CD4-positive, alpha-beta T cell (primary cell): ENCODE measurements around the gene ZNF385D. TPM values are rescaled to one million over a fixed set of nuclear protein-coding genes. Genes with fewer than 3 reads are reported as not detected.

Experiments
- ATAC-seq: fragments of 200-7000 bp; cut with Tn5 transposase; one replicate; pipeline ENCODE4 v1.10.0; 2022; ENCODE audit warnings: mild to moderate bottlenecking; ENCODE audit not compliant: poor library complexity
- CTCF ChIA-PET: fragments of 350-600 bp; sonication (Branson Sonifier 250); formaldehyde crosslinking; loops from one replicate; lab custom pipeline; 2021; ENCODE audit warnings: antibody characterized with exemption, inconsistent platforms; lab: Charles Lee
- POLR2A ChIA-PET: fragments of 350-600 bp; sonication (Branson Sonifier 250); formaldehyde crosslinking; loops from one replicate; lab custom pipeline; 2021; ENCODE audit warnings: antibody characterized with exemption, inconsistent platforms; lab: Charles Lee
- DNase-seq, 14 experiments: peaks; one replicate each; pipeline ENCODE4 v3.0.0-alpha.2; 2013 to 2020; ENCODE audit warnings: mixed read lengths in 2 of 14
- H3K27ac ChIP-seq, 2 donors: one replicate each; pipeline versions ENCODE4 v1.5.1 to v1.7.0; 2013; ENCODE audit warnings: low read length in 2 of 2, low read depth in 1 of 2, mild to moderate bottlenecking in 1 of 2
- H3K27me3 ChIP-seq, 2 experiments: 1 replicate in 1 of 2; 2 replicates in 1 of 2; pipeline versions ENCODE4 v1.6.1 to v1.7.0; 2013; ENCODE audit warnings: low read length in 2 of 2, control low read depth in 1 of 2, mild to moderate bottlenecking in 1 of 2, moderate library complexity in 1 of 2; ENCODE audit not compliant: insufficient read depth in 2 of 2, control insufficient read depth in 1 of 2
- H3K36me3 ChIP-seq: one replicate; pipeline ENCODE4 v1.6.1; 2013; ENCODE audit warnings: low read length, control low read depth; ENCODE audit not compliant: insufficient read depth
- H3K4me1 ChIP-seq: one replicate; pipeline ENCODE4 v1.6.1; 2013; ENCODE audit warnings: low read length, control low read depth; ENCODE audit not compliant: insufficient read depth
- H3K4me3 ChIP-seq: one replicate; pipeline ENCODE4 v1.5.1; 2013; ENCODE audit warnings: mild to moderate bottlenecking, low read length, moderate library complexity
- H3K9me3 ChIP-seq, 2 experiments: 1 replicate in 1 of 2; 2 replicates in 1 of 2; pipeline versions ENCODE4 v1.6.1 to v1.7.0; 2013; ENCODE audit warnings: low read length in 2 of 2, mild to moderate bottlenecking in 2 of 2, control low read depth in 1 of 2, moderate library complexity in 1 of 2; ENCODE audit not compliant: control insufficient read depth in 1 of 2, insufficient read depth in 1 of 2
- H3K27ac Mint-ChIP-seq: one replicate; pipeline ENCODE4 v1.8.0; 2020; ENCODE audit warnings: mixed read lengths
- H3K27me3 Mint-ChIP-seq: one replicate; pipeline ENCODE4 v1.8.0; 2021; ENCODE audit warnings: mixed read lengths
- H3K36me3 Mint-ChIP-seq: one replicate; pipeline ENCODE4 v1.8.0; 2021; ENCODE audit warnings: low read depth, mixed read lengths
- H3K4me1 Mint-ChIP-seq: one replicate; pipeline ENCODE4 v1.8.0; 2021; ENCODE audit warnings: low read depth, mixed read lengths
- H3K4me3 Mint-ChIP-seq: one replicate; pipeline ENCODE4 v1.8.0; 2020; ENCODE audit warnings: mild to moderate bottlenecking, mixed read lengths
- H3K9me3 Mint-ChIP-seq: one replicate; pipeline ENCODE4 v1.8.0; 2020; ENCODE audit warnings: mixed read lengths
- intact Hi-C, 2 experiments: fragments of 100-400 bp; cut with DNase I in 1 of 2; cut with micrococcal nuclease in 1 of 2; formaldehyde crosslinking; loops; one replicate each; pipeline versions ENCODE4 v1.15.1 to v1.9.0; 2023 to 2025; cut with DNase I, micrococcal nuclease
- total RNA-seq, 174 experiments: library from RNA in 2 of 174; stranded (reverse) in 2 of 174; gene quantifications; one replicate each; pipeline ENCODE4 v1.2.3 and lab custom pipeline; 2021 to 2026
- TF ChIP-seq, protein P1 (sequence below): fragments of 200-600 bp; IDR thresholded peaks from one replicate; pipeline ENCODE4 v1.8.0; 2022; ENCODE audit warnings: antibody characterized with exemption, mild to moderate bottlenecking

Gene ZNF385D
- total RNA-seq, 2 experiments from 2014 or later, result not detected

DNA sequence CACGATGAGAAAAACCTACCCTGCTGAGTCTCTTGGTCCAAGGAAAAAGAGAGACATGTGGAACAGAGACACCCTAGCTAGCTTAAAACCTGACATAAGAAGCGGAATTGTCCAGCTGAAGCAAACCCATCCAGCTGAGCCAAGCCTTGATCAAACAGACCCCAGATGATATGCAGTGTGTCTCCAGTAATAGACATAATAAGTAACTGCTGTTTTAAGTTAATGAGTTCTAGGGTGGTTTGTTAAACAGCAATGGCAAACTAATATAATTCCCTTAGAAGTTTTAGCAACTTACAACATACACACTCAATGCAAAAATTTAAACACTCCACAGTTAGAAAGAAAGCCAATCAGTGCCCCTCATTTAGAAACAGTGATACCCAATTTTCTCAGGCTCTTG is 26.8 kb upstream of the ZNF385D start:
- H3K4me3 Mint-ChIP-seq, result no peak overlapping the region
- TF ChIP-seq, protein P1, sequence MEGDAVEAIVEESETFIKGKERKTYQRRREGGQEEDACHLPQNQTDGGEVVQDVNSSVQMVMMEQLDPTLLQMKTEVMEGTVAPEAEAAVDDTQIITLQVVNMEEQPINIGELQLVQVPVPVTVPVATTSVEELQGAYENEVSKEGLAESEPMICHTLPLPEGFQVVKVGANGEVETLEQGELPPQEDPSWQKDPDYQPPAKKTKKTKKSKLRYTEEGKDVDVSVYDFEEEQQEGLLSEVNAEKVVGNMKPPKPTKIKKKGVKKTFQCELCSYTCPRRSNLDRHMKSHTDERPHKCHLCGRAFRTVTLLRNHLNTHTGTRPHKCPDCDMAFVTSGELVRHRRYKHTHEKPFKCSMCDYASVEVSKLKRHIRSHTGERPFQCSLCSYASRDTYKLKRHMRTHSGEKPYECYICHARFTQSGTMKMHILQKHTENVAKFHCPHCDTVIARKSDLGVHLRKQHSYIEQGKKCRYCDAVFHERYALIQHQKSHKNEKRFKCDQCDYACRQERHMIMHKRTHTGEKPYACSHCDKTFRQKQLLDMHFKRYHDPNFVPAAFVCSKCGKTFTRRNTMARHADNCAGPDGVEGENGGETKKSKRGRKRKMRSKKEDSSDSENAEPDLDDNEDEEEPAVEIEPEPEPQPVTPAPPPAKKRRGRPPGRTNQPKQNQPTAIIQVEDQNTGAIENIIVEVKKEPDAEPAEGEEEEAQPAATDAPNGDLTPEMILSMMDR, result no peak
- ATAC-seq, result no peak

DNA sequence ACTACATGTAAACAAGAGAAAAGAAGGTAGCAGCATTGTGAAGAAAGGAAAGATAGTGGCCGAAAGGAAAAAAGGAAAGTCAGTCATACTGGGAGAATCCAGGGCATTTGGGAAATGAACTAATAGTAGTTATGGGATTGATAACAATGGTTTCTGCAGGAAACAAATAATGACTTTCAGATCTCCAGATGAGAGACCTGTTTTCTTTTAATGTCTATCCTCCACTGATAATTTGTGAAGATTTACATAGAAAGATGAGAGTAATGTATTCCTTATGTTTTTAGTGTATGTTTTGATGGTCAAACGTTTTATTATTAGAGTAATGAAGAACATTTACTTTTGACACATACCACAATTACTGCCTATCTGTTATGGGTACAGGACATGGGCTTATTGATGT is 15.0 kb upstream of the ZNF385D start:
- no peak for DNase-seq
- no peak for ATAC-seq
- Mint-ChIP-seq H3K27me3 (no peaks in the 10 kb centered on the region), H3K9me3 (peaks cover 14% of the 10 kb centered on the region), H3K4me1 (no peaks in the 10 kb centered on the region), H3K4me3 (no peak overlapping the region), H3K27ac (no peak overlapping the region), H3K36me3 (no peaks in the 10 kb centered on the region)
- Histone ChIP-seq H3K4me3 (no peak overlapping the region), H3K9me3 (peaks cover 0 to 4% of the 10 kb centered on the region in 2 experiments), H3K36me3 (no peaks in the 10 kb centered on the region), H3K27me3 (no peaks in the 10 kb centered on the region), H3K4me1 (no peaks in the 10 kb centered on the region), H3K27ac (no peak overlapping the region)
- intact Hi-C loops, result no loop called here
- TF ChIP-seq, protein P1, result no peak
- ChIA-PET POLR2A (no interaction called here), CTCF (no interaction called here)

More for the DNA sequence above, 26.8 kb upstream of the ZNF385D start:
- H3K27ac Mint-ChIP-seq, result no peak overlapping the region
- ChIA-PET CTCF (no interaction called here), POLR2A (no interaction called here)
- H3K9me3 Mint-ChIP-seq, result peaks cover 21% of the 10 kb centered on the region
- no peak for DNase-seq
- H3K27me3 Mint-ChIP-seq, result no peaks in the 10 kb centered on the region
- H3K36me3 Mint-ChIP-seq, result no peaks in the 10 kb centered on the region
- Histone ChIP-seq H3K4me3 (no peak overlapping the region), H3K4me1 (no peaks in the 10 kb centered on the region), H3K27me3 (no peaks in the 10 kb centered on the region), H3K9me3 (no peaks in the 10 kb centered on the region), H3K36me3 (no peaks in the 10 kb centered on the region), H3K27ac (no peak overlapping the region)
- no peaks in the 10 kb centered on the region for H3K4me1 Mint-ChIP-seq
- intact Hi-C loops, result no loop called here

DNA sequence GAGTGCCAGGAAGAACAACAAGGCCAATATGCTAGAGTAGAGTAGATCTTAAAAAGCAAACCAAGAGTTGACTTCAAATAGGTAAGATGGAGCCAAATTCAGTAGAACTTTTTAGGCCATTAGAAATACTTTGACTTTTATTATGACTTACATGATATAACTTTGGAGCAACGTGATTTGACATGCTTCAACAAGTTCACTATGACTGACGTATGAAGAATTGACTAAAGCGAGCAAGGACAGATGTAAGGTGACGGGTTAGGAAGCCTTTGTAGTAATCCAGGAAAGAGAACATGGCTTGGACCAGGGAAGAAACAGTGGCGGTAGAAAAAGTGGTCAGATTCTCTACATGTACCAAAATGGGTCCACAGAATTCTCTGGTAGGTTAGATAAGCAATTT is 4.9 kb upstream of the ZNF385D start:
- Mint-ChIP-seq H3K9me3 (peaks cover 2% of the 10 kb centered on the region), H3K4me1 (no peaks in the 10 kb centered on the region), H3K4me3 (no peak overlapping the region), H3K27ac (no peak overlapping the region), H3K27me3 (no peaks in the 10 kb centered on the region), H3K36me3 (no peaks in the 10 kb centered on the region)
- DNase-seq, result no peak
- ATAC-seq, result no peak
- CTCF ChIA-PET, result no interaction called here
- Histone ChIP-seq H3K9me3 (peaks cover 0 to 4% of the 10 kb centered on the region in 2 experiments), H3K4me3 (no peak overlapping the region), H3K36me3 (no peaks in the 10 kb centered on the region), H3K27me3 (no peaks in the 10 kb centered on the region), H3K4me1 (no peaks in the 10 kb centered on the region), H3K27ac (no peak overlapping the region)
- TF ChIP-seq, protein P1, result no peak
- POLR2A ChIA-PET, result no interaction called here
- intact Hi-C loops, result no loop called here
